A549 treated with DMSO at 1 μM for 4 hours (cell line): ENCODE measurements around the gene TAF11. TPM values are rescaled to one million over a fixed set of nuclear protein-coding genes. Genes with fewer than 3 reads are reported as not detected.

ENCODE experiments used
- total RNA-seq: library from RNA; stranded (reverse); fragments of 200-300 nt; extraction: Qiagen RNA extraction; gene quantifications from 5 replicates; pipeline ENCODE4 v1.2.3, GENCODE V29; 2022; ENCODE audit warnings: low read depth

The TAF11 gene
- total RNA-seq, result 19.3 to 21.7 TPM (median 20.3 TPM) in 5 replicates

GRCh38 chr6:34887753-34888513 is at the start of gene TAF11:
Gene TAF11, minus strand, starts transcription at chr6:34888042. Its CDS starts 85 bp downstream, at chr6:34887957.

GRCh38 chr6:34888874-34889555 is 1.2 kb upstream of the TAF11 start, which contains the start of gene ANKS1A:
Gene ANKS1A, plus strand, starts transcription at chr6:34889255. Its CDS starts 148 bp downstream, at chr6:34889403.

Other genes with a start within 250 kb of the TAF11 start
- 31.0 to 33.6 TPM (median 32.8 TPM) in 5 replicates for gene ILRUN, start 191.3 kb downstream of the TAF11 start, total RNA-seq
- gene SNRPC, start 130.5 kb downstream of the TAF11 start, total RNA-seq, result 187 to 222 TPM (median 201 TPM) in 5 replicates
- gene BLTP3A, start 96.0 kb downstream of the TAF11 start, total RNA-seq, result 5.1 to 7.0 TPM (median 6.7 TPM) in 5 replicates
- 5.6 to 8.1 TPM (median 7.7 TPM) in 5 replicates for gene ANKS1A, start 1.2 kb upstream of the TAF11 start, total RNA-seq